SH-SY5Y (cell line): ENCODE measurements around the gene TRABD2B.

Experiments used
- GATA2 ChIP-seq: IDR thresholded peaks from 2 replicates; pipeline ENCODE4 v1.6.1; 2011; ENCODE audit warnings: mild to moderate bottlenecking, low read depth, low read length
- GATA3 ChIP-seq: IDR thresholded peaks from 2 replicates; pipeline ENCODE4 v1.6.1; 2011; ENCODE audit warnings: low read depth, mild to moderate bottlenecking, low read length, moderate library complexity

DNA sequence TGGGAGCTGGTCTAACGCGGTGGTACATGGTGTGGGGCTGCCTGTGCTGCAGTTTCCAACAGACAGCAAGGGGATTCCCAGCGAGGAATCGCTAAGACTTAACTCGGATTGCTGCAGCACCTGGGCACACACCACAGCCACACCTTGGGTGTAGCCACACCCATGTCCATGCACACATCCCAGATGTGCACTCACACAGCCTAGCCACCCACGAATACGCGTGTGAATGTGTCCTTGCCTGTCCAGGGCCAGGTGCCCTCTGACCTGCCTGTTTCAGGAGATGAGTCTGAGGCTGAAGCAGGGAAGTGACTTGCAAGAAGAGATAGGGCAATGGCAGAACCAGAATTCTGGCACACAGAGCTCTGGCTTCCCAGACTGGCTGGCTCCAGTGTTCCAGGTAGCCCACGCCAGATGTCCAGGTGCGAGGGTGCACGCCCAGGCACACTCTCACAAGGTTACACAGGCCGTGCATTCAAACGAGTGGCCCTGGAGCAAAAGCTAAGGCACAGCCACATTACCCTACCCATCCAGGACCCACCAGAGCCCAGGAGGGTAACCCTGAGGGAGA lies 272.7 kb downstream of the TRABD2B start:
- TF ChIP-seq GATA2 (no peak), GATA3 (no peak)
